ENCODE measurements around the gene ZNF827.

The ZNF827 gene

DNA sequence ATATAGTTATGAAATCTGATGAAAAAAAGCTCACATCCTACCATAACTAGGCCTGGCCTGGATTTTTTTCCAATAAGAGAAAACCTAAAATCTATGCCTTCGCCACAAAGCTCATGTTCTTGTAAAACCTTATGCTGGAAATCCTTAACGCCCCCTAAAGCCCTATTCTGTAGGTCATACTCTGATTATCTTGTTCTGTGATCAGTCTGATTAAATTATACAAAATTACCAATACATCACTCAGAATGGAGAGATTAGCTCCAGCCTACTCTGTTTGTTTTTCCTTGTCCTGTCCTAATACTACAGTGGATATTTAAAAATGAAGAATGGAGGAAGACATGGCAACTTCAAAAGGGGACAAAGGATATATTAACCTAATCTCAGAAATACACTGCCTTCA lies 7.2 kb downstream of the ZNF827 start:
- TF ChIP-seq, protein P1, sequence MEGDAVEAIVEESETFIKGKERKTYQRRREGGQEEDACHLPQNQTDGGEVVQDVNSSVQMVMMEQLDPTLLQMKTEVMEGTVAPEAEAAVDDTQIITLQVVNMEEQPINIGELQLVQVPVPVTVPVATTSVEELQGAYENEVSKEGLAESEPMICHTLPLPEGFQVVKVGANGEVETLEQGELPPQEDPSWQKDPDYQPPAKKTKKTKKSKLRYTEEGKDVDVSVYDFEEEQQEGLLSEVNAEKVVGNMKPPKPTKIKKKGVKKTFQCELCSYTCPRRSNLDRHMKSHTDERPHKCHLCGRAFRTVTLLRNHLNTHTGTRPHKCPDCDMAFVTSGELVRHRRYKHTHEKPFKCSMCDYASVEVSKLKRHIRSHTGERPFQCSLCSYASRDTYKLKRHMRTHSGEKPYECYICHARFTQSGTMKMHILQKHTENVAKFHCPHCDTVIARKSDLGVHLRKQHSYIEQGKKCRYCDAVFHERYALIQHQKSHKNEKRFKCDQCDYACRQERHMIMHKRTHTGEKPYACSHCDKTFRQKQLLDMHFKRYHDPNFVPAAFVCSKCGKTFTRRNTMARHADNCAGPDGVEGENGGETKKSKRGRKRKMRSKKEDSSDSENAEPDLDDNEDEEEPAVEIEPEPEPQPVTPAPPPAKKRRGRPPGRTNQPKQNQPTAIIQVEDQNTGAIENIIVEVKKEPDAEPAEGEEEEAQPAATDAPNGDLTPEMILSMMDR (conservative IDR thresholded peaks at IDR 0.05) = no peak
- H3K27ac ChIP-seq = no peak overlapping the region

DNA sequence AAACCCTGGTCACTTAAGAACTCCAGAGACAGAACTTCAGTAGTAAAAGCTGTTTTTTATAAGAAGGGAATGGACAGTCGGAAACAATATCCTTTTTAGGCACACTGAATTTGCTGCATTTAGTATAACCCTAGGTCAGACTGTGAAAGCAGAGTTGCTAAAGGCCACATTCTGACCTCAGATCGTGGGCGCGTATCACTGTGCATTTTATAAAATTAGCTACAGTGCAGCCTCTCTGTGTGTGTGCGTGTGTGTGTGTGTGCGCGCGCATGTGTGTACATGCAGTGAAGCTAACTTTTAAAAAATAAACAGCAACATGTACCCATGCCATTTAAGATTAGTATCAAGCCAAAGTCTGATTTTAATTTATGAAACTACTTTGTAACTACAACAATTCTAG lies 8.0 kb downstream of the ZNF827 start:
- H3K27ac ChIP-seq = no peak overlapping the region
- TF ChIP-seq, protein P1 (conservative IDR thresholded peaks at IDR 0.05) = no peak

DNA sequence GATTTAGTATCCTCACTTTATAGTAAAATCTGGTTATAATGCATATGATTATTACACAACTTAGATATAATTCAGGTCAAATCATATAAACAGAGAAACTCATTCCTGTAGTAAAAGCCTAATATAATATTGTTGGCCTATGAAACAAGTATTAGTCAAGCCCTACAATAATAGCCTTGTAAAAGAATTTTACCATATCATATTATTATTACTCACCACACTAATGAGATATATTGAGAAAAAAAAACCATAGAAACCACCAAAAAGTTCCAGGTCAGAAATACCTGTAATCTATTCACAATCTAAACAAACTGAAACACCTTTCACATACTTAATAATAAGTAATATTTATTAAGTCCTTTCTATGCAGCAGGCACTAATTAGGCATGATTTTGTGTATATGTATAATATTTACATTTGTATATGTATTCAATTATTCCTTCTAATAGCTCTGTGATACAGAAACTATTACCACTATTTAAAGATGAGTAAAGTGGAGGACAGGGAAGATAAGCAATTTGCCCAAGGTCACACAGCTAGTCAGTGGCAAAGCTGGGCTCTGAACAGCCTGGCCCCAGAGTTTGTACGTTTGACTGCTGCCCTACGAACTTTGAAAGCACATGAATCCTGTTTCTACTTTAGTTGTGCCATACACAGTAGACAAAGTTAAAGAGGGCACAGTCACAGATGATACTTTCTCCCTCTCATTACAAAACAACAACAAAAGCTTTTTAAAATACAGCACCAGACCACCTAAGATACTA lies 9.0 kb downstream of the ZNF827 start:
- H3K27ac ChIP-seq = no peak overlapping the region
- TF ChIP-seq, protein P1 (conservative IDR thresholded peaks at IDR 0.05) = no peak

DNA sequence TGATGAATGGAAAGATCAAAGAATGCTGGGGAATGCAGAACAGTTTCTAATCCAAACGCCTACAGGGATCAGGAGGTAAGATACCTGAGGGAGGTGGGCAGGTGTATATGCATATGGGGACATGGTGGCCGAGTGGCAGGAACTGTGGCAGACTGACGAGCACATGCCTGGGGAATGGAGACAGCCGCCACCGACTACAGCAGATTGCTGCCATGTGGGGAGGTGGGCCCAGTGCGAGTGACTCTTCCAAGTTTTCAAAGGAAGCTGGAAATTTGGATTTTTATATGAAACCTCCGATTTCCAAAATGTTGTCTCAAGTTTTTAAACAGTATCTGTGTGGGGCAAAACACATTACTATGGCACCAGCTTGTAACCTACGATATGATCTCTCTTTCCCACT lies 9.9 kb downstream of the ZNF827 start:
- no peak overlapping the region for H3K27ac ChIP-seq
- TF ChIP-seq, protein P1 (conservative IDR thresholded peaks at IDR 0.05) = no peak

DNA sequence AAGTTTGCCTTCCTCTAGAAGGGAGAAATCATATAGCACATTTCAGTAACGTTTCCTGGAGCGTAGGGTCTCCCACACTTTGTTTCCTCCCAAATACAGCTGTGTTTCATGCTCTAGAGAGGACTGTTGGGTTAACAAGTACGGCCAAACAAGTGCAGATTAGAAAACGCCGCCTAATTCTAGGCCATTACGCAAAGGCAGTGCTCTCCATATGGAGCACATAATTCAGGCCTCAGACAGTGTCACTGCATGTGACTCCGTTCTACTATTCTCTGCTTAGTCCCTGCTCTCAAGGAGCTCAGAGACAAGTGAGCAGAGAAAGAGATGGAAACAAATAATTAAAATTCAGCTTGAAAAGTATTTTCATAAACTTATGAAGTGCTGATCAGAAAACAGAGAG lies 11.6 kb downstream of the ZNF827 start:
- H3K27ac ChIP-seq = no peak overlapping the region
- TF ChIP-seq, protein P1 (conservative IDR thresholded peaks at IDR 0.05) = no peak

DNA sequence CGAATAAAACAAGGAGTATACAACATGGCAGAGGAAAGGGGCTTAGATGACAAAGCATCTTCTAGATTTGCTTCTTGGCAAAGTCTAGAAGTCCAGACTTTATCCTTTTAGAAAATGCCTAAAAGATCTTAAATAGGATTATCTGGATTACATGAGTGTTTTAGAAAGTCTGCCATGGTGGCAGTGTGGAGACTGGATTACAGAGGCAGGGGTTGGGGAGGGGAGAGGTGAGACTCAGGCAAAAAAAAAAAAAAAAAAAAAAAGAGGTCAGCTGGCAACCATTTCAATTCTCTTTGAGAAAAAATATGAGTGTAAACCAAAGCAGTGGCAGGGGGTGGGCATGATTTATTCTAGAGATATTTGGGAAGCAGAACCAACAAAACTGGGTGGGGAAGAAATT lies 17.4 kb downstream of the ZNF827 start:
- TF ChIP-seq, protein P1 (conservative IDR thresholded peaks at IDR 0.05) = no peak
- no peak overlapping the region for H3K27ac ChIP-seq

DNA sequence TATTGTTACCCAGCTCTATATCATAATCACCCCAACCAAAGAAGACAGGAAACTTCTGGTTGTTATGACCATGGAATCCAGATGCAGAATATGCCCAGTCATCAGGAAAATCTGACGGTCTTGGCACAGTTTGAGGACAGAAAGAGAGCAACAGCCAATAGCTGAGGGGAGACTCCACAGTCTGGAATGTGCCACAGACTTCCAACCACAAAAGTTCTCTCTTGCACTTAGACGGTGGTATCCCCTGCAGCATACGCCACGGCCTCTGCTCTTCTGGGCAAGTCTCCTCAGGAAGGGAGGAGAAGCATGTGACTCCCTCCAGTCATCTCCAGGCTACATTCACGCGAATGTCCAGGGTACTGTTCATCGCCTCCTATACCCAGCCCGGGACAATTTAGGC lies 18.4 kb downstream of the ZNF827 start:
- TF ChIP-seq, protein P1 (conservative IDR thresholded peaks at IDR 0.05) = no peak
- H3K27ac ChIP-seq = no peak overlapping the region

Data from VCaP (cell line).